Stimulated activated CD8-positive, alpha-beta memory T cell treated with anti-CD3 and anti-CD28 coated beads, Interleukin-4, amount 100 ng/mL, for 24 hours (primary cell): Measurements from ENCODE around the gene IGFBP3.

Source experiments
- DNase-seq: peaks from one replicate; pipeline ENCODE4 v3.0.0-alpha.2; 2020; ENCODE audit warnings: low read depth

Gene IGFBP3

GRCh38 chr7:45922810-45923209 is 1.7 kb upstream of the IGFBP3 start:
- DNase-seq: no peak

- DNase-seq: no peak
Measured at GRCh38 chr7:45921699-45922519, 837 bp upstream of the IGFBP3 start.

- no peak for DNase-seq
Measured at GRCh38 chr7:45921381-45921698, 268 bp upstream of the IGFBP3 start.

GRCh38 chr7:45919993-45920459 is 1.0 kb downstream of the IGFBP3 start:
- no peak for DNase-seq

- no peak for DNase-seq
Measured at GRCh38 chr7:45919231-45919784, 1.8 kb downstream of the IGFBP3 start.

GRCh38 chr7:45918556-45918955 is 2.5 kb downstream of the IGFBP3 start:
- no peak for DNase-seq

- peak; percentile 68 for DNase-seq
Measured at GRCh38 chr7:45917658-45918057, 3.4 kb downstream of the IGFBP3 start.

GRCh38 chr7:45917064-45917463 is 4.0 kb downstream of the IGFBP3 start:
- DNase-seq: no peak

- DNase-seq: no peak
Measured at GRCh38 chr7:45915606-45916005, 5.5 kb downstream of the IGFBP3 start.

GRCh38 chr7:45914911-45915310 is 6.2 kb downstream of the IGFBP3 start:
- no peak for DNase-seq

GRCh38 chr7:45912972-45913371 is 8.1 kb downstream of the IGFBP3 start:
- no peak for DNase-seq

GRCh38 chr7:45911311-45911710 is 9.8 kb downstream of the IGFBP3 start:
- DNase-seq: no peak

- DNase-seq: no peak
Measured at GRCh38 chr7:45910855-45911254, 10.2 kb downstream of the IGFBP3 start.

- DNase-seq: no peak
Measured at GRCh38 chr7:45909561-45909960, 11.5 kb downstream of the IGFBP3 start.

- no peak for DNase-seq
Measured at GRCh38 chr7:45902820-45903219, 18.3 kb downstream of the IGFBP3 start.

- no peak for DNase-seq
Measured at GRCh38 chr7:45901566-45901965, 19.5 kb downstream of the IGFBP3 start.

- DNase-seq: no peak
Measured at GRCh38 chr7:45898222-45898621, 22.9 kb downstream of the IGFBP3 start.

GRCh38 chr7:45897042-45897690 is 23.9 kb downstream of the IGFBP3 start:
- DNase-seq: no peak

- no peak for DNase-seq
Measured at GRCh38 chr7:45894665-45895062, 26.4 kb downstream of the IGFBP3 start.

- no peak for DNase-seq
Measured at GRCh38 chr7:45893996-45894664, 26.9 kb downstream of the IGFBP3 start.

- DNase-seq: no peak
Measured at GRCh38 chr7:45893374-45893995, 27.6 kb downstream of the IGFBP3 start.

GRCh38 chr7:45892407-45893035 is 28.6 kb downstream of the IGFBP3 start:
- no peak for DNase-seq
